DMS 273 (cell line): ENCODE data around the gene COLGALT1.
"Not testable (repeated sequence)": the region's sequence is repeated elsewhere in the genome, so short reads cannot be mapped to it uniquely, and the experiment has no call there.

ENCODE experiments used
- DNase-seq: peaks from one replicate; lab custom pipeline; 2025; ENCODE audit not compliant: unreplicated experiment; lab: John Stamatoyannopoulos, UW

Gene COLGALT1

GRCh38 chr19:17557466-17557865 lies 2.0 kb downstream of the COLGALT1 start:
- DNase-seq: no peak

GRCh38 chr19:17560205-17560595 lies 4.8 kb downstream of the COLGALT1 start:
- DNase-seq: no peak

GRCh38 chr19:17562097-17562496 lies 6.6 kb downstream of the COLGALT1 start:
- DNase-seq: no peak

- no peak for DNase-seq
Measured at GRCh38 chr19:17562561-17562960, 7.1 kb downstream of the COLGALT1 start.

GRCh38 chr19:17564781-17565180 lies 9.3 kb downstream of the COLGALT1 start:
- DNase-seq: no peak

- DNase-seq: no peak
Measured at GRCh38 chr19:17565611-17566010, 10.2 kb downstream of the COLGALT1 start.

GRCh38 chr19:17567940-17568339 lies 12.5 kb downstream of the COLGALT1 start:
- DNase-seq: no peak

- DNase-seq: not testable (repeated sequence)
Measured at GRCh38 chr19:17570291-17570690, 14.8 kb downstream of the COLGALT1 start.

GRCh38 chr19:17570791-17571190 lies 15.3 kb downstream of the COLGALT1 start:
- DNase-seq: no peak

GRCh38 chr19:17572638-17573037 lies 17.2 kb downstream of the COLGALT1 start:
- no peak for DNase-seq

- DNase-seq: peak; percentile 44
Measured at GRCh38 chr19:17575871-17576757, 20.7 kb downstream of the COLGALT1 start.

- peak; percentile 60 for DNase-seq
Measured at GRCh38 chr19:17576758-17577456, 21.5 kb downstream of the COLGALT1 start.

GRCh38 chr19:17577457-17578097 lies 22.1 kb downstream of the COLGALT1 start:
- DNase-seq: no peak

- DNase-seq: peak; percentile 61
Measured at GRCh38 chr19:17579661-17580244, 24.3 kb downstream of the COLGALT1 start.

GRCh38 chr19:17580470-17581144 lies 25.2 kb downstream of the COLGALT1 start:
- DNase-seq: no peak

- no peak for DNase-seq
Measured at GRCh38 chr19:17581211-17581874, 25.9 kb downstream of the COLGALT1 start.

GRCh38 chr19:17582613-17583012 lies 27.2 kb downstream of the COLGALT1 start:
- no peak for DNase-seq

GRCh38 chr19:17584132-17584531 lies 28.7 kb downstream of the COLGALT1 start:
- DNase-seq: no peak

GRCh38 chr19:17585395-17585794 lies 29.9 kb downstream of the COLGALT1 start:
- DNase-seq: not testable (repeated sequence)

GRCh38 chr19:17590866-17591265 lies 35.4 kb downstream of the COLGALT1 start:
- DNase-seq: no peak
